Measurements from ENCODE around the gene NLN.
A peak's percentile ranks its signal among the peaks of the same experiment; 100 is the strongest.

The NLN gene

DNA sequence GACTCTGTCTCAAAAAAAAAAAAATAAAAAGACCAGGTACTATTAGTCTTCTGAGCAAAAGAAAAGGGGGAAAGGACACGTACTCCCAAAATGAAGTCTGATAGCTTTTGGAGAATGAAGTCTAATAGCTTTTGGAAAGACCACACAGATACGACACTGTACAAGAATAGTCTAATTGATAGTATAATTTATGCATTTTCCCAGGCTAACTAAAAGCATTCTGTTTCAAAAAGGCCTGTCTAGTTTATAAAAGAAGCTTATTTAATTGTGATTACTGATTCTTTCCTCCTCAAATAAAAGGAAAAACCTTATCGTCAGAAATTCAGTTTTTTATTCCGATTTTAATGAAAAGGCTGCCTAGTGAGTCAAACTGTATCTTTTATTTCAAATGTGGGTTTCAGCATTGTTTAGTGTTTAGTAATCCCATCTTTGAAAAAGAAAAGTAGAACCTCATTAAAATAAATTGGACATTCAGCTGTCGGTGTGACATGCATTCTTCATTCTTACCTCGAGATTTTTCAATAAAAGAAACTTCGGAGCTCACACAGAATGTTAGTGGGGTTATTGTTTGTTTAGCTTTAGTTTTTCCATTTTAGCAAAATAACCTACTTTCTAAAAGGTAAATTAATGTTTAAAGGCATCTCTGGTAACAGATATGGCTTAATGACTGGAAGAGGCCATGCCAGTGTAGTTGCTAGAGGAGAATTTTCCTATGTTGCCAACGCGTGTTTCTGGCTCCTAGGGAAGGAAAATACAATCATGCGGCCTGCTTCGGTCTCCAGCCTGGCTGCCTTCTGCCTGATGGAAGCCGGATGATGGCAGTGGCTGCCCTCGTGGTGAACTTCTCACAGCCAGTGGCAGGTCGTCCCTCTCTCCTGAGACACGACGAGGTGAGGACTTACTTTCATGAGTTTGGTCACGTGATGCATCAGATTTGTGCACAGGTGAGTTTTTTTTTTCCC lies 70.0 kb downstream of the NLN start (continued):
- TF ChIP-seq, protein P1, sequence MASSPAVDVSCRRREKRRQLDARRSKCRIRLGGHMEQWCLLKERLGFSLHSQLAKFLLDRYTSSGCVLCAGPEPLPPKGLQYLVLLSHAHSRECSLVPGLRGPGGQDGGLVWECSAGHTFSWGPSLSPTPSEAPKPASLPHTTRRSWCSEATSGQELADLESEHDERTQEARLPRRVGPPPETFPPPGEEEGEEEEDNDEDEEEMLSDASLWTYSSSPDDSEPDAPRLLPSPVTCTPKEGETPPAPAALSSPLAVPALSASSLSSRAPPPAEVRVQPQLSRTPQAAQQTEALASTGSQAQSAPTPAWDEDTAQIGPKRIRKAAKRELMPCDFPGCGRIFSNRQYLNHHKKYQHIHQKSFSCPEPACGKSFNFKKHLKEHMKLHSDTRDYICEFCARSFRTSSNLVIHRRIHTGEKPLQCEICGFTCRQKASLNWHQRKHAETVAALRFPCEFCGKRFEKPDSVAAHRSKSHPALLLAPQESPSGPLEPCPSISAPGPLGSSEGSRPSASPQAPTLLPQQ (tag by site-specific recombination; IDR thresholded peaks at IDR 0.05): no peak
- TF ChIP-seq ZBTB20 (tag by site-specific recombination; IDR thresholded peaks at IDR 0.05) (peak; percentile 30; the same call in 1 of the 2 replicates), ZBTB17 (tag by site-specific recombination; IDR thresholded peaks at IDR 0.05) (no peak), YY1 (tag by site-specific recombination; IDR thresholded peaks at IDR 0.05) (no peak)

- Histone ChIP-seq H3K36me3 (ENCODE audit: control insufficient read depth in 2 of 2, insufficient read depth in 1 of 2, low read length in 2 of 2) (no peaks in the 10 kb centered on the region; a peak in 1 of 3 replicates), H3K9me3 (ENCODE audit: control insufficient read depth, insufficient read depth, low read depth, low read length) (no peaks in the 10 kb centered on the region), H3K4me3 (ENCODE audit: low read depth, low read length) (no peak overlapping the region), H3K4me1 (ENCODE audit: control insufficient read depth, insufficient read depth, low read length) (no peaks in the 10 kb centered on the region), H3K27ac (ENCODE audit: extremely low read depth, low read depth, low read length) (no peak overlapping the region)
- no peak for TF ChIP-seq ZNF707 (tag by site-specific recombination; IDR thresholded peaks at IDR 0.05)
- TF ChIP-seq ZNF174 (tag by site-specific recombination; IDR thresholded peaks at IDR 0.05): no peak
- TF ChIP-seq, protein P2, sequence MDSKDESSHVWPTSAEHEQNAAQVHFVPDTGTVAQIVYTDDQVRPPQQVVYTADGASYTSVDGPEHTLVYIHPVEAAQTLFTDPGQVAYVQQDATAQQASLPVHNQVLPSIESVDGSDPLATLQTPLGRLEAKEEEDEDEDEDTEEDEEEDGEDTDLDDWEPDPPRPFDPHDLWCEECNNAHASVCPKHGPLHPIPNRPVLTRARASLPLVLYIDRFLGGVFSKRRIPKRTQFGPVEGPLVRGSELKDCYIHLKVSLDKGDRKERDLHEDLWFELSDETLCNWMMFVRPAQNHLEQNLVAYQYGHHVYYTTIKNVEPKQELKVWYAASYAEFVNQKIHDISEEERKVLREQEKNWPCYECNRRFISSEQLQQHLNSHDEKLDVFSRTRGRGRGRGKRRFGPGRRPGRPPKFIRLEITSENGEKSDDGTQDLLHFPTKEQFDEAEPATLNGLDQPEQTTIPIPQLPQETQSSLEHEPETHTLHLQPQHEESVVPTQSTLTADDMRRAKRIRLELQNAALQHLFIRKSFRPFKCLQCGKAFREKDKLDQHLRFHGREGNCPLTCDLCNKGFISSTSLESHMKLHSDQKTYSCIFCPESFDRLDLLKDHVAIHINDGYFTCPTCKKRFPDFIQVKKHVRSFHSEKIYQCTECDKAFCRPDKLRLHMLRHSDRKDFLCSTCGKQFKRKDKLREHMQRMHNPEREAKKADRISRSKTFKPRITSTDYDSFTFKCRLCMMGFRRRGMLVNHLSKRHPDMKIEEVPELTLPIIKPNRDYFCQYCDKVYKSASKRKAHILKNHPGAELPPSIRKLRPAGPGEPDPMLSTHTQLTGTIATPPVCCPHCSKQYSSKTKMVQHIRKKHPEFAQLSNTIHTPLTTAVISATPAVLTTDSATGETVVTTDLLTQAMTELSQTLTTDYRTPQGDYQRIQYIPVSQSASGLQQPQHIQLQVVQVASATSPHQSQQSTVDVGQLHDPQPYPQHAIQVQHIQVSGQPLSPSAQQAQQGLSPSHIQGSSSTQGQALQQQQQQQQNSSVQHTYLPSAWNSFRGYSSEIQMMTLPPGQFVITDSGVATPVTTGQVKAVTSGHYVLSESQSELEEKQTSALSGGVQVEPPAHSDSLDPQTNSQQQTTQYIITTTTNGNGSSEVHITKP (tag by site-specific recombination; IDR thresholded peaks at IDR 0.05): no peak
- no peak for TF ChIP-seq ZNF324 (tag by site-specific recombination; IDR thresholded peaks at IDR 0.05)
- TF ChIP-seq YY2 (tag by site-specific recombination; IDR thresholded peaks at IDR 0.05): no peak
- TF ChIP-seq MYNN (tag by site-specific recombination; IDR thresholded peaks at IDR 0.05; ENCODE audit: borderline replicate concordance): no peak
- no peak for TF ChIP-seq ZNF214 (tag by site-specific recombination; IDR thresholded peaks at IDR 0.05; ENCODE audit: borderline replicate concordance)
- no peak for TF ChIP-seq ZNF266 (tag by site-specific recombination; IDR thresholded peaks at IDR 0.05; ENCODE audit: low read depth)
- no peak for TF ChIP-seq ZNF19 (tag by site-specific recombination; IDR thresholded peaks at IDR 0.05; ENCODE audit: low read depth)
- TF ChIP-seq ZXDB (tag by site-specific recombination; IDR thresholded peaks at IDR 0.05): no peak
- TF ChIP-seq ZNF561 (tag by site-specific recombination; IDR thresholded peaks at IDR 0.05; ENCODE audit: borderline replicate concordance): no peak
- no peak for TF ChIP-seq ZFP69B (tag by site-specific recombination; IDR thresholded peaks at IDR 0.05)
- no peak for TF ChIP-seq GLIS1 (tag by site-specific recombination; IDR thresholded peaks at IDR 0.05)
- TF ChIP-seq ZNF221 (tag by site-specific recombination; IDR thresholded peaks at IDR 0.05; ENCODE audit: borderline replicate concordance): no peak
- no peak for TF ChIP-seq ZBTB20 (tag by site-specific recombination; IDR thresholded peaks at IDR 0.05)
- TF ChIP-seq, protein P3, sequence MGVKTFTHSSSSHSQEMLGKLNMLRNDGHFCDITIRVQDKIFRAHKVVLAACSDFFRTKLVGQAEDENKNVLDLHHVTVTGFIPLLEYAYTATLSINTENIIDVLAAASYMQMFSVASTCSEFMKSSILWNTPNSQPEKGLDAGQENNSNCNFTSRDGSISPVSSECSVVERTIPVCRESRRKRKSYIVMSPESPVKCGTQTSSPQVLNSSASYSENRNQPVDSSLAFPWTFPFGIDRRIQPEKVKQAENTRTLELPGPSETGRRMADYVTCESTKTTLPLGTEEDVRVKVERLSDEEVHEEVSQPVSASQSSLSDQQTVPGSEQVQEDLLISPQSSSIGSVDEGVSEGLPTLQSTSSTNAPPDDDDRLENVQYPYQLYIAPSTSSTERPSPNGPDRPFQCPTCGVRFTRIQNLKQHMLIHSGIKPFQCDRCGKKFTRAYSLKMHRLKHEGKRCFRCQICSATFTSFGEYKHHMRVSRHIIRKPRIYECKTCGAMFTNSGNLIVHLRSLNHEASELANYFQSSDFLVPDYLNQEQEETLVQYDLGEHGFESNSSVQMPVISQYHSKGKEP (tag by site-specific recombination; IDR thresholded peaks at IDR 0.05): no peak
- no peak for TF ChIP-seq BCL6B (tag by site-specific recombination; IDR thresholded peaks at IDR 0.05)
- TF ChIP-seq GLIS2 (tag by site-specific recombination; IDR thresholded peaks at IDR 0.05): no peak
- TF ChIP-seq, protein P4, sequence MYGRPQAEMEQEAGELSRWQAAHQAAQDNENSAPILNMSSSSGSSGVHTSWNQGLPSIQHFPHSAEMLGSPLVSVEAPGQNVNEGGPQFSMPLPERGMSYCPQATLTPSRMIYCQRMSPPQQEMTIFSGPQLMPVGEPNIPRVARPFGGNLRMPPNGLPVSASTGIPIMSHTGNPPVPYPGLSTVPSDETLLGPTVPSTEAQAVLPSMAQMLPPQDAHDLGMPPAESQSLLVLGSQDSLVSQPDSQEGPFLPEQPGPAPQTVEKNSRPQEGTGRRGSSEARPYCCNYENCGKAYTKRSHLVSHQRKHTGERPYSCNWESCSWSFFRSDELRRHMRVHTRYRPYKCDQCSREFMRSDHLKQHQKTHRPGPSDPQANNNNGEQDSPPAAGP (tag by site-specific recombination; IDR thresholded peaks at IDR 0.05): no peak
- POLR2A ChIA-PET: no interaction called here
- CTCF ChIA-PET: no interaction called here
Observed at GRCh38 chr5:65796269-65796668, 74.3 kb downstream of the NLN start.
